OCI-LY3 (cell line): ENCODE data around the gene CAMK1D.
"Not testable (repeated sequence)": the region's sequence is repeated elsewhere in the genome, so short reads cannot be mapped to it uniquely, and the experiment has no call there.

Source experiments
- EZH2phosphoT487 ChIP-seq: fragments of 200-600 bp; shearing (Covaris generic); IDR thresholded peaks from 2 replicates; pipeline ENCODE4 v1.6.1; 2018; ENCODE audit warnings: antibody characterized with exemption, mixed run types, low read depth
- TF ChIP-seq, protein P1 (sequence below): fragments of 200-600, 300-600 bp; sonication (generic); IDR thresholded peaks from 2 replicates; pipeline ENCODE4 v1.5.1; 2014; ENCODE audit warnings: antibody characterized with exemption, low read length, low read depth

DNA sequence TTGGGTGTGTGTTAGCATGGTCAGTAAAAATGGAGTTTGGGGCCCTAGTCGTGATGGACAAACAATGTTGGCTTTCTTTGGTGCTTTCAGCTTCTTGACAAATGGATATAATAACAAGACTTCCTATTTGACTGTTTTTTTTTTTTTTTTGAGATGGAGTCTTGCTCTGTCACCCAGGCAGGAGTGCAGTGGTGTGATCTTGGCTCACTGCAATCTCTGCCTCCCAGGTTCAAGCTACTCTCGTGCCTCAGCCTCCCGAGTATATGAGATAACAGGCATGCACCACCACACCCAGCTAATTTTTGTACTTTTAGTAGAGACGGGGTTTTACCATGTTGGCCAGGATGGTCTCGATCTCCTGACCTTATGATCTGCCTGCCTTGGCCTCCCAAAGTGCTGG is 11.8 kb downstream of the CAMK1D start:
- TF ChIP-seq, protein P1, sequence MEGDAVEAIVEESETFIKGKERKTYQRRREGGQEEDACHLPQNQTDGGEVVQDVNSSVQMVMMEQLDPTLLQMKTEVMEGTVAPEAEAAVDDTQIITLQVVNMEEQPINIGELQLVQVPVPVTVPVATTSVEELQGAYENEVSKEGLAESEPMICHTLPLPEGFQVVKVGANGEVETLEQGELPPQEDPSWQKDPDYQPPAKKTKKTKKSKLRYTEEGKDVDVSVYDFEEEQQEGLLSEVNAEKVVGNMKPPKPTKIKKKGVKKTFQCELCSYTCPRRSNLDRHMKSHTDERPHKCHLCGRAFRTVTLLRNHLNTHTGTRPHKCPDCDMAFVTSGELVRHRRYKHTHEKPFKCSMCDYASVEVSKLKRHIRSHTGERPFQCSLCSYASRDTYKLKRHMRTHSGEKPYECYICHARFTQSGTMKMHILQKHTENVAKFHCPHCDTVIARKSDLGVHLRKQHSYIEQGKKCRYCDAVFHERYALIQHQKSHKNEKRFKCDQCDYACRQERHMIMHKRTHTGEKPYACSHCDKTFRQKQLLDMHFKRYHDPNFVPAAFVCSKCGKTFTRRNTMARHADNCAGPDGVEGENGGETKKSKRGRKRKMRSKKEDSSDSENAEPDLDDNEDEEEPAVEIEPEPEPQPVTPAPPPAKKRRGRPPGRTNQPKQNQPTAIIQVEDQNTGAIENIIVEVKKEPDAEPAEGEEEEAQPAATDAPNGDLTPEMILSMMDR: not testable (repeated sequence)
- not testable (repeated sequence) for TF ChIP-seq EZH2phosphoT487
